GM19468 (cell line): ENCODE results near the gene LPAR2.

Experiments
- ATAC-seq: cut with Tn5 transposase; IDR thresholded peaks from one replicate; pipeline ENCODE4 v1.9.1; 2021; ENCODE audit warnings: mild to moderate bottlenecking, moderate library complexity, moderate number of reproducible peaks; ENCODE audit not compliant: unreplicated experiment; ENCODE audit errors: extremely low read depth

The LPAR2 gene

DNA sequence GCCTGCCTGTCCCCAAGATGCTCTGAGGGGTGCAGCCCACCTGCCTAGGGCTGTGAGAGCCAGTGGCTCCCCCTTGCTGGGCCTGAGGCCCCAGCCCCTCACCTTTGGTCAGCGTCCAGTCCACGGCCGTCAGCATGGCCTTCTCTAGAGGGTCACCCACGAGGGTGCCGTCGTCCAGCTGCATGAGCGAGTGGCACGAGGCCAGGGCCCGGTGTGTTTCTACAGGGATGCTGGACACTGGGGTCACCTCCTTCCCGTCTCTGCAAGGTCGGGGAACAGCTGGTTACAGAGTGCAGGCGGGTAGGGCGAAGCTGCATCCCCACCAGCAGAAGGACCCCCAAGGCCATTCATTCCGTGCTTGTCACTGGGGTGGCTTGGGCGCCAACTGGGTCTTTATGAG, 26.4 kb upstream of the LPAR2 start:
- ATAC-seq = no peak

DNA sequence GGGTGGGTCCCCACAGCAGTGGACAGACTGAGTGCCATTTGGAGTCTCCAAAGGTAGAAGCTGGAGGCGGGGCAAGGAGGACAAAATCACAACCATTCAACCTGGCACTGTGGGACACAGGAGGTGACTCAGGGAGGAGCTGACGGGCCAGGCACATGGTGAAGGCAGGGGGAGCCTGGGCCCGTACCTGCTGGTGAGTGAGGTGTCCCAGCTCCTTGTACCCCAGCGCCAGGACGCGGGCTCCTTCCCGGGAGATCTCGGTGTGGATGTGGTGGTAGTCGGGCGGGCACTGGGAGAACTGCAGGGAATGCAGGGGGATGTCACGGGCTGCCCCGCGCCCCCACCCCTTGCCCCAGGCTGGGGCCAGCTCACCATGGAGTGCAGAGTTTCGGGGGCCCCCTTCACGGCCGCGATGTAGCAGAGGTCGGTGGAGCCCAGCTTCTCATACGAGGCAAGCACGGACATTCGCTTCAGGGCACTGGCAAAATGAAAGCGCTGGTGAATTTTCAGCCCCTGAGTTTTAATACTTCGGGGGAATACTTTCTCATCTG, 25.7 kb upstream of the LPAR2 start:
- no peak for ATAC-seq

DNA sequence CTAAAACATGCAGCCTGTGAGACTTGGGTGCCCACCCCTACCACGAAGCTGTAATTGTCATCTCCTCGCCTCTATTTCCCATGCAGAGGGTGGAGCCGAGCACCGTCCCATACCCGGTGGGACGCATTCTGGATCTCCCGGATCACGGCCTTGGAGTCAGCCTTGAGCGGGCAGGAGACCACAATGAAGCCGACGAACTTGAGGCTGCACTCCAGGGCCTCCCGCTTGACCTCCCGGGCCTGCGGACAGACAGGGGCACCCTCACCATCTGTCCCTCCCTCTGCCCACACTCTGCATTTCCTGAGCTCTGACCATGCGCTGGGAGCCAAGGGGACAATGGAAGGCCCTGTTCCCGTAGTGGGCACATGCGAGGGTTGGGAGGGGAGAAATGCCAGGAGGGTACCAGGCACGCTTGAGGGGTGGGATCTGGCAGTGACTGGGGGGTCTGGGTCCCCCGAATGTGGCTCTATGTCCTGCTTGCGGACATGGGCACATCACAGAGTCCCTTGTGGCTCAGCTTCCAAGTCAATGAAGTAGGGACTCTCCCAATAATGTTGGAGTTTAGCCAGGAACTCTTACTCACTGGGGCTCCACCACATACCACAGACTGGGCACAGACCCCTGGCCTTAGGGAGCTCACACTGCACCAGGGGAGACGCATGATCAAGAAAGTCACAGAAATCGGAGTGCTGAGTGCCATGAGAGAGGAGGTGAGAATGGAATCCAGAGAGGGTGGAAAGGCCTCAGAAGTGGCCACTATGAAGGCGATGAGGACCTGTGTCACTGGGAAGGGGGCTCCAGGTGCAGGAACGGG, 24.7 kb upstream of the LPAR2 start:
- no peak for ATAC-seq

DNA sequence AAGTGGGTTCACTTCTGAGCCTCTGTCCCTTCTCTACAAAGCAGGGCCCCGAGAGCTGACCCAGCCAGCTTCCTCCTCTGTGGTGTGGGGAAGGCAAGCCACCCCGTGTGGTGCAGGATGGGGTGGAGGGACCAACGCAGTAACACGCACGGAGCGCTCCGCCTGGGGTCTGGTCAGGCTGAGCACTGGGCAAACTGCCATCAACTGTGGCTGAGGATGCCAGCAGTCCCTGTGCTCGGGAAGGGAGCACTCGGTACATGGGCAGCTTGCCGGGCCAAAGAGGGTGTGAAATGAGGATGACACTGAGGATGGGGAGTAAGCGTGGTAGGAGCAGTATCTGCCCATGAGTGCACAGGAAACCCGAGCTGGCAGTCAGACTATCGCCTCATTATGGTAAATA, 23.1 kb upstream of the LPAR2 start:
- no peak for ATAC-seq

DNA sequence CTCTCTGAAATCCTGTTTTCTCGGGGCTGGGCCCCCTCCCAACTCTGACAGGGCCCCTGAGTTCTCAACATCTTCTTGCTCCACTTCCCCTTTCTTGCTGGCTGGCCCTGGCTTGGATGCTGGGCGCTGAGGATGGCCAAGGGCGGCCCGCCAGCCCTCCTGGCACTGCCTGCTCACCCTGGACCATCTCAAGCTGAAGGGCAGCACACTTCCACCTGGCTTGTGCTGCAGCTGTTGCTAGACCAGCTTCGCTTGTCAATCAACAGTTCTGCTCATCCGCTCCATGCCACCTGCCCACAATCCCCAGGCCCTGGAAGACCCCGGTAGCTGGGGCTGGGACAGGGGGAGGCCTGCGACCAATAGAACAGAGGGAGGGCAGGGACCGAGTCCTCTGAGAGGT, 22.3 kb upstream of the LPAR2 start:
- ATAC-seq = no peak

DNA sequence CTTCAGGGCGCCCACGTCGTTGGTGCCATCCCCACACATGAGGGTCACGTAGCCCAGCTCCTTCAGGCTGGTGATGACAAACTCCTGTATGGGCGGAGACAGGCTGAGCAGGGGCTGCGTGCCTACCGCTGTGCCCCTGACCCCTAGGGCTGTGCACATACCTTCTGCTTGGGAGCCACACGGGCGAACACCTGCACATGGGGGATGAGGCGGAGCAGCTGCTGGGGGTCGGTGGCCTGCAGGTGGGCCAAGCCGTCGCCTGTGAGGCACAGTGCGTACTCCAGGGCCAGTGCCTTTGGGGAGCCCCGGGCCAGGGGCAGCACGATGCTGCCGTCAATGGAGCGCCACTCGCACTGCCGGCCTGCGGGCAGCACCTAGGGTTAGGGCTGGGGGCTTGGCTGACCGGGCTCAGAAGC, 21.6 kb upstream of the LPAR2 start:
- no peak for ATAC-seq

DNA sequence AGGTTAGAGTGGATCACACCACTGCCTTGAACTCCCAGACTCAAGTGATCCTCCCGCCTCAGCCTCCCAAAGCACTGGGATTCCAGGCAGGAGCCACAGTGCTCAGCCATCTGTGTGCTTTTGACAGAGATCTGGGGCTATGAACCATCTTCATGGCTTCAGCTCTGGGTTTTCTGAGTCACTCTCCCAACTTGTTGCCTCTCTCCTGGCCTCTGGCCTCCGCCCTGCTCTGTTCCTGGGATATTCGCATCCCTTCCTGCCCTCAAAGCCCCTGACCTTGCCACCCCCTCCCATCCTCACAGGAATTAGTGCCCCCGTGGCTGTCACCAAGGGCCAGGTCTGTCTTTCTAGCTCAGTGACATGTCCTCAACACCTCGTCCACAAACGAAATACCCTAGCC, 21.1 kb upstream of the LPAR2 start:
- no peak for ATAC-seq

DNA sequence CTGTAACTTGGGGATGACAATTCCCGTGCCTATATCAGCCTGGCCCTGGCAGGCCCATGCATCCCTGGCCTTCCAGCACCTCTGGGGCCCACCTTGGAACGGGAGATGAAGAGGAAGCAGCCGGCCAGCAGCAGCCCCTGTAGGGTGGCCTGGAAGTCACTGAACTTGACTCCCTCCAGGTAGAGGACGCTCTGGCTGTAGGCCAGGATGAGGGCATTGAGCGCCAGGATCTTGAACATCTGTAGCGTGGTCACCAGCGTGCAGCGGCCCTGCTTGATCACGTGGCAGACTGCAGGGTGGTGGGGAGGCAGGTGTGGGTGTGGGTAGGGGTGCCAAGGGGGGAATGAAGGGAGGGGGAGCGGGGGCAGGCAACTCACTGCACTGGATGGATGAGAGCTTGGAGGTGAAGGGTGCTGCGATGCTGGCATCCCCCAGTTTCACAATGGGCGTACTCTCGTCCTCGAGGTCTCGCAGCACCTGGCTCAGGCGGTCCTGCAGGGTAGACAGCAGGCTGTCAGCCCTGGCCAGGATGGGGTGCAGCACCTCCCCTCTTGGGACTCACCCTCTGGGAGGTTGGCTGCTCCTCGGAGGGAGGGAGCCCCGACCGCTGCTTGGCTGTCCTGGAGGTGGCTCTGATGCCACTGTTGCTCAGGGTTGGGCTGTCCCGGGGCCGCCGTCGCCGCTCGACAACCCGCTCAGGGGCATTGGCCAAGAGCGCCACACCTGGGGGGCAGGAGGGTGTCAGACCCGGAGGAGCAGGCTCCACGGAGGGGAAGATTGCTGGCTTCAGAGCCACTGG, 19.2 kb upstream of the LPAR2 start:
- ATAC-seq = no peak

DNA sequence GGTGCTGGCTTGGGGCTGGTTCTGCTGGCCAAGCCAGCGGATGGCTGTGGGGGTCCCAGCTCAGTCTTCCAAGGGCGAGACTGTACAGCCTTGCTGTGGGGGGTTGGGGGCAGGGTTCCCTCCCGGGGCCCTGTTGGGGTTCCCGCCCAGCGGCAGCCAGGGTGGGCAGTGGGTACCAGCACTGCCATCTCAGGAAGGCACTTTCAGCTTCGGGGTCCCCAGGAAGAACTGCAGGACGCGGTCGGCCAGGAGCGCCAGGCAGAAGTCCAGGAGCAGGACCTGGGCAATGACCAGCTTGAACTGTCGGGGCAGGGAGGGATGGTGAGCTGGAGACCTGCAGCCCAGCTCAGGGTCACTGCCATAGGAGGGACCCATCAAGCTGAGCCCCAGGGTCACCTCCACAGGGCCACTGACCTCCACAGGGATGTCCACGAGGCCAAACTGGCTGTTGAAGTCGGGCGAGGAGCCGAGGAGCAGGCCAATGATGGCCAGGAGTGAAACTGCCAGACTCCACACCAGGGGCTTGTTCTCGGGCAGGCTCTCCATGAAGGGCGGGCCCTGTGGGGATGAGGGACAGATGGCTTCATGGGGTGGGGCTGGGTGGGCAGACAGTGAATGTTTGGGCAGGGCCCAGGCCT, 17.3 kb upstream of the LPAR2 start:
- no peak for ATAC-seq

DNA sequence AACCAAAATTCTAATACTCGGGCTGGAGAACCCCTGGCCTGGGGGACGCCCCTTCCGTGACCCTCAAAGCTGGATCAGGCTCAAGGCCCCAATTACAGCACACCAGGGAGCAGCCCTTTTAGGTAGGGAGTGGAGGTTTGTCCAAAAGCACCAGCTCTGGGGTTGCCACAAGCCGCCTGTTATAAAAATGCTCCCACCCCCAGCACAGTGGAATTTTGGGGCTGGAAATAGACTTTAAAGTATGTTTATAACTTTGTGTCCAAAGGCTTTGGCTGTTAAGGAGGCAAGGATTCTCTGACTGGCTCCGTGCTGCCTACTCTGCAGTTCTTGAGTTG, 16.0 kb upstream of the LPAR2 start:
- no peak for ATAC-seq

DNA sequence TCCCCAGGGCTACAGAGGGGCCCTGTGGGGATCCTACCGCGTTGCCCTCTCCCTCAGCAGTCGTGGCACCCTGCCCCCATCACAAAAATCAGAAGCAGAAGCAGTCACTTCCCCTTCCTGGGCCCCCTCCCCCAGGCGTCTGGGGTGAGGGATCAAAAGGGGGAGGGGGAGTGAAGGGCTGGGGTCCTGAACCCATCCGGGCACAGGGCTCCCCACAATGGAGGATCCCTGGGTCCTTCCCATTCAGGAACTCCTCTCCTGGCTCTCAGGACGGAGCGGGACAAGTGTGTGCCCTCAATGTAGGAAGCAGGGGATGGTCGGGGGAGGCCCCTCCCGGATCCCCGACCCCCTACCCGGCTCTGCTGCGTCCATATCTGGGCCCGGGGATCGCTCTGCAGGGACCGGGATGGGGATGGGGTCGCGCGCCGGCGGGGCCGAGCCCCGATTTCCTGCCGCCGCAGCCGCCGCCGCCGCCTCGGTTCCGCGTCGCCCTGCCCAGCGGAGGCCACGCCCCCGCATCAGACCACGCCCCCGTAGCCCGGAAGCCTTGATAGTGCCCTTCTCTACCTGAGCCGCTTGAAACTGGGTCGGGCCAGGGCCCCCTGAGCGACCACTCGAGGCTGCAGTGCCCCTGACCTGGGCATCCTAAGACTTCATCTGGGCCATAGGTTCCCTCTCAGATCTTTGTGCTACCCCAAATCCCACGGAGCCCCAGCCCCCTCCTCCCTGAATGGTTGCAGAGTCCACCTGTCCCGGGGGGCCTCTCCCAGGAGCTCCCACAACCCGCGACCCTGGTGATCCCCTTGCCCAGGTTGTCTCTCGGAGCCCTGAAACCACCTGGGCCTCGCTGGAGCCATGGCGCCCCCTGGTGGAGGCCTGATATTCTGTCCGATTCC, 15.4 kb upstream of the LPAR2 start, which contains the start of gene GMIP:
TSS of gene GMIP (minus strand) at position 500 of the 896 bp plus-strand sequence. CDS start at position 372, 128 bp downstream.
- ATAC-seq = no peak

DNA sequence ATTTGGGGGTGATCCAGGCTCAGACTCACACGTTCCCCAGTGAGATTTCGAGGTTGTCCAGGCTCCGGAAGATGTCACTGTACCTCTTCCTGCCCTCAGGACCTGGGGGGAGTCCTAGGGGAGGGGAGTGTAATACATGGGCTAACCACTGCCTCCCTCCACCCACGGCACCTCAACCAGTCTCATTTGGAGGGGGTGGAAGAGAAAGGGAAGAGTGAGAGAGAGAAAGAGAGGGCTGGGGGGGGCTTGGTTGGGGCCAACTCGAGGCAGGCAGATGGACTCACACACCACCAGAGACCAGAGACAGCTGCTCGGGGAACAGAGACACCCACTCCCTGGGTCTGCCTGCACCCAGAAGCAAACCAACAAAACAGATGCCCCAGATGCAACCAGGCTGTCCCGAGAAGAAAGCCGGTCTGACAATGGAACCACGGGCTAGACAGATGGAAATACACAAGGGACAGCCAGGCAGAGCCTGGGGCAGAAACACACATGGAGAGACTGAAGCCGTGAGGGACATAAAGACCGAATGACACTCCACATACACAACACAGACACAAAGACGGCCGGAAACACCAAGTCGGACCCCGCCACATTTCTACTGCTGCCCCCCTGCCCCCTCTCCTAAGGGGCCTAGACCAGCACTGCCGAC, 14.6 kb upstream of the LPAR2 start:
- no peak for ATAC-seq

DNA sequence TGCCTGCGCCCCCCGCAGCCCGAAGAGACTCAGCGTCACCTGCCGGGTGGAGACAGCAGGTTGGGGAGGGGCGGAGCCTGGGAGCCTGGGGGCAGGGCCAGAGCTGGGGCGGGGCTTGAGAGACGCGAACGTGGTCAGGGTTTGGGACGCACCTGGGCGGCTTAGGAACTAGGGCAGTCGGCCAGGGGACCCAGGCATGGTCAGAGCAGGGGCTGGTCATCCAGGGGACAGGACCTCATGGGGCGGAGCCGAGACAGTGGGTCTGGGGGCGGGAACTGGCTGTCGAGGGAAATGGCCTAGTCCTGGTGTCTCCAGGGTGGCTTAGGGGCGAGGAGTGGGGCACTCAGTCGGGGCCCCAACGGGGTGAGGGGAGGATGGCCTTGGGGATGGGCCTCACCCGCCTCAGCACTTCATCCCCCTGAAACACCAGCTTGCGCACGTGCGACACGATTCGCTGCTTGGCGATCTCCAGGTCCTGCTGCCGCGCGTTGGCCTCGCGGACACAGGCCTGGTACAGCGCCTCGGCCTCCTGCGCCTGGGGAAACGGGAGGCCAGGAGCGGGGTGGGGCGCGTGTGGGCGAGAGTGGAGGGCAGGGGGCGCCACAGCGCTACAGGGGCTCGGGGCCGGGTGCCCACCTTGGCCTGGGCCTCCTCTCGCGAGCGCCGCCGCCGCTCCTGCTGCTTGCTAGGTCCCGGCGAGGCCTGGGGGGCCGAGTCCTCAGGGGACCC, 9.7 kb upstream of the LPAR2 start:
- ATAC-seq = no peak

DNA sequence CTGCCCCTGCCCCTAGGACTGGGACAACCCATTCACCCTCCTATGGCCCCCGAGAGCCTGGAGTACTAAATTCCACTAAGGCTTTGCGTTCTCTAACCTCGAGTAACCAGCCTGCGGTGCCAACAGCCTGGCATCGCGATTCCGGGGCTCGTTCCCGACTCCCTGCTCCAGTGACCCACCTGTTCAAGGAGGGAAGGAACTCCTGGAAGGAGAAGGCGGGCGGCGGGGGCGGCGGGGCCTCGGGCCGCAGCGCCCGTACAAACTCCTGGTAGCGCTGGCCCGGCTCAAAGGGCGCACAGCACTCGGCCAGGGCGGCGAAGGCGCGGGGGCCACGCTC, 9.1 kb upstream of the LPAR2 start:
- no peak for ATAC-seq

DNA sequence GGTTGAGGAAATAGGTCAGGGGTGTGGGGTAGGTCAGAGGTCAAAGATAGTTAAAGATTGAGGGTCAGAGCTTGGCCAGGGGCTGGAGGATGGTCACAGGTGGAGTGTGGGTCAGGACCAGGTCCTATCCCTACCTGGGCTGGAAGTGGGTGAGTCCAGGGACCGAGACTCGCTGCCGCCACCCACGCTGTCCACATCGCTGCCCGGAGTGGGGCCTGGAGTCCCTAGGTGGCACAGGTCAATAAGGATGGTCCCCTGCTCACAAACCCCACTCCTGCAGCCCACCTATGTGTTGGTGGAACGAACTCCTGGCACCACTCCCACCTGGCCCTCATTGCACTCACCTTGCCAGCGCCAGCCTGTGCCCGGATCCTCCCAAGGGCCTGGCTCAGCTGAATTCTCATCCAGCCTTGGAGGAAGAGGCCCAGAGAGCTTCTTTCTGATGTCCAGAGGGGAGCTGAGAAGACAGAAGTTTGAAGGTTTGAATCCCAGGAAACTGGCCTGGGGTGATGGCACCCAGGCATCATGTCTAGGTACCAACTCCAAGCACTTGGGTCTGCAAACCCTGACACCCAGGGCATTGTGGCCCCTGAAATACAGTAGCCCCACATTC, 8.7 kb upstream of the LPAR2 start:
- ATAC-seq = no peak

DNA sequence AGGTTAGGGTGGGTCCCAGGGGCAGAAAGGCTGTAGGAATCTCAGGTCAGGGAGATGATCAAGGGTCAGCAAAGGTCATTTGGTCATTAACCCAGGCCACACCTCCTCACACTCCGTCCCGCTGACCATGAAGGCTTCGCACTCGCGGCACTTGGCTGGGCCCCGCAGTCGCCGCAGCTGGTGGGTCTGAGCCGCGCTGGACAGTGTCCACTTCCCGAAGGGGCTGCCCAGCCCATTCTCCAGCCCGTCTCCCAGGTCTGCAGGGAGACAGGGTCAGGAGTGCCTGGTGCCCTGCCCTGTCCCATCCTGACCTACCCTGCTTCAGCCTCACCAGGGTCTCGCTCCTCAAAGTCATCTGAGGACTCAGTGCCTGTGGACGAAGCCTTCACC, 7.3 kb upstream of the LPAR2 start:
- no peak for ATAC-seq

DNA sequence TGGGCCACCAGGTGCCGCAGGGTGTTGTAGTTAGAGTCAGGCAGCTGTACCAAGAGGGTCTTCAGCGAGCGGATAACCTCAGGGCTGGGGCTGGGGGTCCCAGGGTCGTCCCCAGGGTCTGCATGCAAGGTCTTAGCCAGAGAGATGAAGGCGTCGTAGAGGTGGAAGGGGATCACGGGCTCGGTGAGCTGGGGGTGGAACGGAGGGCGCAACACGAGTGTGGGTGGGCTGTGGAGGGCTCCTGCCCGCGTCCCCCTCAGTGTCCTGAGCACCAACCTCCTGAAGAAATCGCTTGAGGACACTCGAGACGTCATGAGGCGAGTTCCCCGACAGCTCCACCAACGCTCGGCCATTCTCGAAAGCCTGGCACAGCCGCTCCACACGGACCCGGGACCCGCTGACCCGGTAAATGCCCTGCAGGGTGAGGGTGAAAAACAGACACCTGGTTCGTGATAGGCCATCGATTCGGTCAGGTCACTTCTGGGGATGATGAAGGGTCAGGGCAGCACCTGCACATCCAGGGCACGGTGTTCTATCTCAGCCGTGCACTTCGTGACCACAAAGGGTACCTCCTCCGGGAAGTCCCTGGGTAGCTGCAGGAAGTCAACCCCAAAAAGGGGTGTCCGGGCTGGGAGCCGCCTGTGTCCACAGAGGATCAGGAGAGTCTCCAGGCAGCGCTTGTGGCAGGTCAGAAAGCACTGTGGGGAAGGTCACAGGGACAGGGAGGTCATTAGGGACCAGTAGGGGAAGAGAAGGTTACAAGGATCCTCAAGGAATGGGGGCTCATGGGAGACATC, 6.7 kb upstream of the LPAR2 start:
- ATAC-seq = no peak
